Measurements from ENCODE around the gene IL10.

Gene IL10

GRCh38 chr1:206772243-206772937 lies at the start of gene IL10:
Gene IL10 (minus strand): TSS chr1:206772494. CDS start chr1:206772435, 59 bp downstream.
- peak; percentile 25 for DNase-seq

GRCh38 chr1:206821493-206821892 lies 49.2 kb upstream of the IL10 start:
- no peak for DNase-seq

GRCh38 chr1:206816390-206817287 lies 44.3 kb upstream of the IL10 start:
- peak; percentile 22 for DNase-seq

- DNase-seq, result no peak
Measured at GRCh38 chr1:206814716-206815341, 42.5 kb upstream of the IL10 start.

- DNase-seq, result no peak
Measured at GRCh38 chr1:206812471-206812870, 40.2 kb upstream of the IL10 start.

GRCh38 chr1:206809504-206810084 lies 37.3 kb upstream of the IL10 start:
- peak; percentile 39 for DNase-seq

- DNase-seq, result peak; percentile 55
Measured at GRCh38 chr1:206808615-206809014, 36.3 kb upstream of the IL10 start.

- DNase-seq, result no peak
Measured at GRCh38 chr1:206805357-206805756, 33.1 kb upstream of the IL10 start.

- no peak for DNase-seq
Measured at GRCh38 chr1:206804156-206804737, 32.0 kb upstream of the IL10 start.

GRCh38 chr1:206803221-206803730 lies 31.0 kb upstream of the IL10 start:
- DNase-seq, result peak; percentile 86

- DNase-seq, result no peak
Measured at GRCh38 chr1:206802401-206802800, 30.1 kb upstream of the IL10 start.

- DNase-seq, result no peak
Measured at GRCh38 chr1:206801467-206801866, 29.2 kb upstream of the IL10 start.

GRCh38 chr1:206800891-206801290 lies 28.6 kb upstream of the IL10 start:
- no peak for DNase-seq

- no peak for DNase-seq
Measured at GRCh38 chr1:206800411-206800810, 28.1 kb upstream of the IL10 start.

- DNase-seq, result no peak
Measured at GRCh38 chr1:206799311-206799710, 27.0 kb upstream of the IL10 start.

GRCh38 chr1:206798384-206798996 lies 26.2 kb upstream of the IL10 start:
- no peak for DNase-seq

- peak; percentile 39 for DNase-seq
Measured at GRCh38 chr1:206797534-206798383, 25.5 kb upstream of the IL10 start.

GRCh38 chr1:206796981-206797402 lies 24.7 kb upstream of the IL10 start:
- DNase-seq, result peak; percentile 25

GRCh38 chr1:206796116-206796515 lies 23.8 kb upstream of the IL10 start:
- no peak for DNase-seq

GRCh38 chr1:206794294-206794908 lies 22.1 kb upstream of the IL10 start:
- no peak for DNase-seq

GRCh38 chr1:206793620-206794019 lies 21.3 kb upstream of the IL10 start:
- no peak for DNase-seq

All from CD4-positive, alpha-beta T cell treated with Interleukin-15 for 1 hour (primary cell).